ENCODE measurements around the gene GPBAR1.

GPBAR1 gene

DNA sequence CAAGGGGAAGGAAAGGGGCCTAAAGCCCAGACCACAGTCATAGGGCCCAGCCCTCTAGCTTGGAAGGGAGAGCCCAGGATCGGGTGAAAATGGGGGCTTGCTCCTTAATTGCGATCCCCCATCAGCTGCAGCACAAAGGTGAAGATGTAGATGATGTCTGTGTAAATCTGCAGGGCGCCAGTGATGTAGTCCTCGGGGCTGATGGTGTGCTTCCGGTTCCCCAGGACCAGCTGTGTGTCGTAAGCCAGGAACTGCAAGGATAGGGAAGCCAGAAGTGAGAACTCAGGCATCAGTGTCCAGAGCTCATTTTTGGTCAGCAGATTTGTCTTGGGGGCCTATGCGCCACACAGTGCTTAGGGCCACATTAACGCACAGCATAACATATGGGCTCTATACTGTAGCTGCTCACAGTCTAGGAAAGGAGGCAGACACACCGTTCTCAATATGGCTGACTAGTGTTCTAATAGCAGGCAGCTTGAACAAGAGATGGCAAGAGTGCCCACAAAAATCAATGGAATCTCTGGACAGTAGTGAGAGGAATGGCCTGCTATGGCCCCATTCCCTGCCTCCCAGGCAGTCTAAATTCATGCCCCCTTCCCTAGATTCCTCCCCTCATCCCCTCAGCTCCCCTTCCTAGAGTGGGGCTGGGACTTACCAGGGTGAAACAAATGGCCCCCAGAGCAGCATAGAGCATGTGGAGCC is 14.7 kb downstream of the GPBAR1 start:
- no peaks in the 10 kb centered on the region for H3K27me3 ChIP-seq (ENCODE audit: insufficient read depth, poor library complexity, severe bottlenecking)
- no peak overlapping the region; the same call in 1 of the 2 replicates for H3K27ac ChIP-seq (replicated peaks)
- TF ChIP-seq, protein P1, sequence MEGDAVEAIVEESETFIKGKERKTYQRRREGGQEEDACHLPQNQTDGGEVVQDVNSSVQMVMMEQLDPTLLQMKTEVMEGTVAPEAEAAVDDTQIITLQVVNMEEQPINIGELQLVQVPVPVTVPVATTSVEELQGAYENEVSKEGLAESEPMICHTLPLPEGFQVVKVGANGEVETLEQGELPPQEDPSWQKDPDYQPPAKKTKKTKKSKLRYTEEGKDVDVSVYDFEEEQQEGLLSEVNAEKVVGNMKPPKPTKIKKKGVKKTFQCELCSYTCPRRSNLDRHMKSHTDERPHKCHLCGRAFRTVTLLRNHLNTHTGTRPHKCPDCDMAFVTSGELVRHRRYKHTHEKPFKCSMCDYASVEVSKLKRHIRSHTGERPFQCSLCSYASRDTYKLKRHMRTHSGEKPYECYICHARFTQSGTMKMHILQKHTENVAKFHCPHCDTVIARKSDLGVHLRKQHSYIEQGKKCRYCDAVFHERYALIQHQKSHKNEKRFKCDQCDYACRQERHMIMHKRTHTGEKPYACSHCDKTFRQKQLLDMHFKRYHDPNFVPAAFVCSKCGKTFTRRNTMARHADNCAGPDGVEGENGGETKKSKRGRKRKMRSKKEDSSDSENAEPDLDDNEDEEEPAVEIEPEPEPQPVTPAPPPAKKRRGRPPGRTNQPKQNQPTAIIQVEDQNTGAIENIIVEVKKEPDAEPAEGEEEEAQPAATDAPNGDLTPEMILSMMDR (IDR thresholded peaks at IDR 0.05; ENCODE audit: insufficient read depth, low read length), result no peak
- TF ChIP-seq, protein P2, sequence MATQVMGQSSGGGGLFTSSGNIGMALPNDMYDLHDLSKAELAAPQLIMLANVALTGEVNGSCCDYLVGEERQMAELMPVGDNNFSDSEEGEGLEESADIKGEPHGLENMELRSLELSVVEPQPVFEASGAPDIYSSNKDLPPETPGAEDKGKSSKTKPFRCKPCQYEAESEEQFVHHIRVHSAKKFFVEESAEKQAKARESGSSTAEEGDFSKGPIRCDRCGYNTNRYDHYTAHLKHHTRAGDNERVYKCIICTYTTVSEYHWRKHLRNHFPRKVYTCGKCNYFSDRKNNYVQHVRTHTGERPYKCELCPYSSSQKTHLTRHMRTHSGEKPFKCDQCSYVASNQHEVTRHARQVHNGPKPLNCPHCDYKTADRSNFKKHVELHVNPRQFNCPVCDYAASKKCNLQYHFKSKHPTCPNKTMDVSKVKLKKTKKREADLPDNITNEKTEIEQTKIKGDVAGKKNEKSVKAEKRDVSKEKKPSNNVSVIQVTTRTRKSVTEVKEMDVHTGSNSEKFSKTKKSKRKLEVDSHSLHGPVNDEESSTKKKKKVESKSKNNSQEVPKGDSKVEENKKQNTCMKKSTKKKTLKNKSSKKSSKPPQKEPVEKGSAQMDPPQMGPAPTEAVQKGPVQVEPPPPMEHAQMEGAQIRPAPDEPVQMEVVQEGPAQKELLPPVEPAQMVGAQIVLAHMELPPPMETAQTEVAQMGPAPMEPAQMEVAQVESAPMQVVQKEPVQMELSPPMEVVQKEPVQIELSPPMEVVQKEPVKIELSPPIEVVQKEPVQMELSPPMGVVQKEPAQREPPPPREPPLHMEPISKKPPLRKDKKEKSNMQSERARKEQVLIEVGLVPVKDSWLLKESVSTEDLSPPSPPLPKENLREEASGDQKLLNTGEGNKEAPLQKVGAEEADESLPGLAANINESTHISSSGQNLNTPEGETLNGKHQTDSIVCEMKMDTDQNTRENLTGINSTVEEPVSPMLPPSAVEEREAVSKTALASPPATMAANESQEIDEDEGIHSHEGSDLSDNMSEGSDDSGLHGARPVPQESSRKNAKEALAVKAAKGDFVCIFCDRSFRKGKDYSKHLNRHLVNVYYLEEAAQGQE (IDR thresholded peaks at IDR 0.05; ENCODE audit: insufficient replicate concordance, low read depth), result no peak
- no peak for TF ChIP-seq SPI1 (IDR thresholded peaks at IDR 0.05; ENCODE audit: borderline replicate concordance, low read depth)
- TF ChIP-seq POLR2AphosphoS5 (IDR thresholded peaks at IDR 0.05; ENCODE audit: low read depth), result no peak
- no peak for TF ChIP-seq GABPA (IDR thresholded peaks at IDR 0.05; ENCODE audit: low read depth)
- DNase-seq (ENCODE audit: low read depth in 1 of 2, low spot score in 1 of 2), result no peak
- H3K4me3 ChIP-seq (replicated peaks; ENCODE audit: insufficient read depth, low read length), result no peak overlapping the region

DNA sequence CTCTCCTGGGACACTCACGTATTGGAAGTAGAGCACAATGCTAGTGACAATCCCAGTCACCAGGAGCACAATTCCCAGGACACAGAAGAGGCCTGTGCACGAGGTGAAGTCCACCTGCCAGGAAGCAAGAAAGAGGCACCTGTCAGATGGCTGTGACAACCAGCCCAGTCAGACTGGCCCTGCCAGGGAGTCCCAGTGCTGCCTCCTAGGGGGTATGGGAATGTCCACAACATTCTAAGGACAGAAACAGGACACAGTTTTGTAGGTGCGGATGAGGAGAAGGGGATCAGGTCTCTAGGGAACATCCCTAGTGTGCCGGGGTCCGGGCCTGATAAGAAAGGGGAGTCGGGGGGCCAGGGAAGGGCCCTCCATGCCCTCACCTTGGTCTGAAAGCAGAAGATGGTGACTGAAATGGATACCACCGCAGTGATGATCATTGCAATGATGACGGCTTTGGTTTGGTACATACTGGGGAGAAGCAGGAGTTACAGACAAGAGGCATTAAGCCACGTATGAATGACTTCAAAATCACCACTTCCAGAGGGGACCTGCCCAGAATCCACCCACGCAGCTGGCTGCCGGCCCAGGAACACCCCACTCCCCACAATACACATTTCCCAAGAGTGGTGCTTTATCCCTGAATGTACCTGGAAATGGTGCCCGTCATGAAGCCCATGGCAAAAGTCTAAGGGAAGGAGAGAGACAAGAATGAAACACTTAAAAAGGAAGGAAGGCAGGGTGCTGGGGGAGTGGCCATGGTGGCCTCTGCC is 16.4 kb downstream of the GPBAR1 start:
- TF ChIP-seq, protein P2 (IDR thresholded peaks at IDR 0.05; ENCODE audit: insufficient replicate concordance, low read depth), result no peak
- no peak for TF ChIP-seq GABPA (IDR thresholded peaks at IDR 0.05; ENCODE audit: low read depth)
- no peak for TF ChIP-seq POLR2AphosphoS5 (IDR thresholded peaks at IDR 0.05; ENCODE audit: low read depth)
- TF ChIP-seq SPI1 (IDR thresholded peaks at IDR 0.05; ENCODE audit: borderline replicate concordance, low read depth), result no peak
- TF ChIP-seq, protein P1 (IDR thresholded peaks at IDR 0.05; ENCODE audit: insufficient read depth, low read length), result no peak
- H3K27ac ChIP-seq (replicated peaks), result no peak overlapping the region
- H3K27me3 ChIP-seq (ENCODE audit: insufficient read depth, poor library complexity, severe bottlenecking), result no peaks in the 10 kb centered on the region
- no peak overlapping the region for H3K4me3 ChIP-seq (replicated peaks; ENCODE audit: insufficient read depth, low read length)
- no peak for DNase-seq (ENCODE audit: low read depth in 1 of 2, low spot score in 1 of 2)

DNA sequence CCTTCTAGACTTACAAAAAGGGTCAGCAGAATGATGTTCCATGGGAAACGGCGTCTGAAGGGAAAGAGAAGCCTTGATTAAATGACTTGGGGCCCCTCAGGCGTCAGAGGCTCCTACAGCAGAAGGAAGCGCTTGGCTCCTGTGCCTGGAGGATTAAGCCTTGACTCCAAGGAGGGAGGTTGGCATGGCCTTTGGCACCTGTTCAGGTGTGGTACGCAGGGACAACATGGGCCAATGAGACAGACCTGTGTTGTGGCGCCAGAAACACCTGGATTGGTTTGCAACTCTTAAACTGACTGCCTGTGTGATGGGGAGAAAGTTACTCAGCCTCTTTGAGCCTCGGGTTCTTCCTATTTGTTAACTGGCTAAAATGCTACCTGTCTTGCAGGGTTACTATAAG is 17.1 kb downstream of the GPBAR1 start:
- no peak for DNase-seq (ENCODE audit: low read depth in 1 of 2, low spot score in 1 of 2)

More for the DNA sequence above, 17.1 kb downstream of the GPBAR1 start:
- no peak for TF ChIP-seq SPI1 (IDR thresholded peaks at IDR 0.05; ENCODE audit: borderline replicate concordance, low read depth)
- TF ChIP-seq, protein P2 (IDR thresholded peaks at IDR 0.05; ENCODE audit: insufficient replicate concordance, low read depth), result no peak
- TF ChIP-seq GABPA (IDR thresholded peaks at IDR 0.05; ENCODE audit: low read depth), result no peak
- no peak for TF ChIP-seq POLR2AphosphoS5 (IDR thresholded peaks at IDR 0.05; ENCODE audit: low read depth)
- TF ChIP-seq, protein P1 (IDR thresholded peaks at IDR 0.05; ENCODE audit: insufficient read depth, low read length), result no peak
- Histone ChIP-seq H3K4me3 (replicated peaks; ENCODE audit: insufficient read depth, low read length) (no peak overlapping the region), H3K27ac (replicated peaks) (no peak overlapping the region), H3K27me3 (ENCODE audit: insufficient read depth, poor library complexity, severe bottlenecking) (no peaks in the 10 kb centered on the region)

Data from HL-60 (cell line).